AG09319 (cell line): ENCODE measurements around the gene PREX1.

Experiments used
- DNase-seq: peaks from one replicate; pipeline ENCODE4 v3.0.0-alpha.2; 2010; ENCODE audit warnings: low read depth; ENCODE audit errors: extremely low read depth
- CTCF ChIP-seq: IDR thresholded peaks from 2 replicates; pipeline ENCODE4 v1.5.1; 2011; ENCODE audit warnings: low read depth, mild to moderate bottlenecking, inconsistent platforms, low read length, moderate library complexity

PREX1 gene

DNA sequence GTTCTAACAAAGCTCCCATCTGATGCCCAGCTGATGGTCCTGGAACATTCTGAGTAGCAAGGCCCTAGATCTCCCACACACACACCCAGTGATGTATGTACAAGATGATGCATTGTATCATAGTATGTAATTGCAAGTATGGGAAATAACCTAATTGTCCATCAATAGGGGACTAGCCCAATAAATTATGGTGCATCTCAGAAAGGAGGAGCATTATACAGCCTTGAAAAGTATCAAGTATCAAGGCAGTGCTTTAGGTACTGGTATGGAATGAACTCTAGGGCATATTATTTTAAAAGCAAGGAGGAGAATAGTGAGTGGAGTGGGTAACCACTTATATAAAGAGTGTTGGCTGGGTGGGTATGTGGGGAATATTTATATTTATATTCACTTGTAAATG is 24.8 kb upstream of the PREX1 start:
- DNase-seq, result no peak
- TF ChIP-seq CTCF, result no peak

DNA sequence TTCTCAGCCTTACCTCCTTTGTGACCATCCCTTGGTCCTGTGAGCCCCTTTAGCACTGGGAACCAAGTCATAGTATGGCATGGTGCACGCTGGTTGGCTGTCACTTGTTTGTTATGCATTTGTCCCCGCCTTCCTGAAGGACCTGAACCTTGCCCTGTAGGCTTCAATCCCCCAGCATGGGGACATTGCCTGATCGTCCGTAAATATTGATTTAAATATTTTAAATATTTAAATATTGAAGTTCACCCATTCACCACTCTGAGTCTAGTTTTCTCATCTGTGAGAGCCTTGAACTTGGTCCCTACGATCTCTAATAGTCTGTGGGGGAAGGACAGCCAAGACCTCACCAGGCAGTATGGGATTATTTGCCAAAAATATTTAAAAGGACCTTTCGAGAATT is 23.8 kb upstream of the PREX1 start:
- no peak for DNase-seq
- TF ChIP-seq CTCF, result no peak

GRCh38 chr20:48850977-48851299 is 23.1 kb upstream of the PREX1 start:
- no peak for TF ChIP-seq CTCF
- DNase-seq, result no peak

DNA sequence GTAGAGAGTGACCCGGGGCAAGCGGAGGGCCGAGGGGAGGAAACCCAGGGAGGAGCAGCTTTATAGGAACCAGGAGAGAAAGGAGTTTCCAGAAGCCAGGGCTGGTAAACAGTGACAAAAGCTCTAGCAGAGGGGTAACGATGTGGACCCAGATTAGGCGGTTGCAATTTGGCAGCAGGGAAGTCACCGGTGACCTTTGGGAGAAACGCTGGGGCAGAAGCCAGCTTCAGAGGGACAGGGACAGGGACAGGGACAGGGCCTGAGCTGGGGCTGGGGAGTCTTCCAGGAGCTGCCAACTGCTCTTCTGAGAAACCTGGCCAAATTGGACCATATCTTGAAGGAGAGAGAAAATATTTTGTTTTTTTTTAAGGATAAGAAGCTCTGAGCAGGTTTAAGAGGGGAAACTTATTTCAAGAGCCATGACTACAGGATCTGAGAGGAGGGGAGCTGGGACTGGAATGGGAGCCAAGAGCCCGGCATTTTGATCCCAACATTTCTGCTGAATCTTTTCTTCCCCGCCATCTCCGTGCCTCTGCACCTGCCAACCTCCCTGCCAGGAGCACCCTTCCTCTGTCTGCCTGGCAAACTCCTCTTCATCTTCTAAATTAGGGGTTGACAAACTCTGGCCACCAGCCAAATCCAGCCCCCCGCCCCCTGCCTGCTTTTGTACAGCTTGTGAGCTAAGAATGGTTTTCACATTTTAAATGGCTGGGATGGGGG is 22.6 kb upstream of the PREX1 start:
- TF ChIP-seq CTCF, result no peak
- no peak for DNase-seq

- no peak for TF ChIP-seq CTCF
- no peak for DNase-seq
Observed at GRCh38 chr20:48849779-48850178, 22.0 kb upstream of the PREX1 start.

- no peak for DNase-seq
- no peak for TF ChIP-seq CTCF
Observed at GRCh38 chr20:48849299-48849698, 21.5 kb upstream of the PREX1 start.

DNA sequence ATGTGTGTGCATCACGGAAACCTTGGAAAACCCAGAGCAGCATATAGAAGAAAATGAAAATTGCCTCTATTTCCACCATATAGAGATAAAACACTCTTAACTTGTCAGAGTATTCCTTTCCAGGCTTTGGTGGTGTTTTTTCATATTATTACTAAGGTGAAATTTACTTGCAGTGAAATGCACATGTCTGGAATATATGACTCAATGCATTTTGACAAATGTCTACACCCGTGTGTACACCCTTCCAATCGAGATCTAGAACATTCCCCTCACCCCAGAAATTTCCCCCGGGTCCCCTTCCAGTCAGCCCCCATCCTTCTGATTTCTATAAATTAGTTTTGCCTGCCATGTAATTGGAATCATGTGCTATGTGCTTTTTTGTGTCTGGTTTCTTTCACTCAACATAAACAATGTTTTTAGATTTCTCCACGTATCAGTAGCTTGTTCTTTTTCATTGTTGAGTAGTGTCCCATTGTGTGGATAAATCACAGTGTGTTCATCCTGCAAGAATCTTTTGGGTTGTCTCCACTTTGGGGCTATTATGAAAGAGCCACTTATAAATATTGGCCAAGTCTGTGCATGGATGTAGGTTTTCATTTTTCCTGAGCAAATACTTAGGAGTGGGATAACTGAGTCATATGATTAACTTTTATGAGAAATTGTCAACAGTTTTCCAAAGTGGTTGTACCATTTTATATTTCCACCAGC is 19.9 kb upstream of the PREX1 start:
- no peak for TF ChIP-seq CTCF
- DNase-seq, result no peak
